GM20431 (cell line): ENCODE data around the gene MAP7.
"Not testable (repeated sequence)": the region's sequence is repeated elsewhere in the genome, so short reads cannot be mapped to it uniquely, and the experiment has no call there.

Experiments used
- in situ Hi-C: fragments of 300-500 bp; cut with MseI, MboI; formaldehyde crosslinking; loops from one replicate; pipeline ENCODE4 v1.15.0; 2020; ENCODE audit warnings: low sequenced_read_pairs; ENCODE audit not compliant: unreplicated experiment

The MAP7 gene

DNA sequence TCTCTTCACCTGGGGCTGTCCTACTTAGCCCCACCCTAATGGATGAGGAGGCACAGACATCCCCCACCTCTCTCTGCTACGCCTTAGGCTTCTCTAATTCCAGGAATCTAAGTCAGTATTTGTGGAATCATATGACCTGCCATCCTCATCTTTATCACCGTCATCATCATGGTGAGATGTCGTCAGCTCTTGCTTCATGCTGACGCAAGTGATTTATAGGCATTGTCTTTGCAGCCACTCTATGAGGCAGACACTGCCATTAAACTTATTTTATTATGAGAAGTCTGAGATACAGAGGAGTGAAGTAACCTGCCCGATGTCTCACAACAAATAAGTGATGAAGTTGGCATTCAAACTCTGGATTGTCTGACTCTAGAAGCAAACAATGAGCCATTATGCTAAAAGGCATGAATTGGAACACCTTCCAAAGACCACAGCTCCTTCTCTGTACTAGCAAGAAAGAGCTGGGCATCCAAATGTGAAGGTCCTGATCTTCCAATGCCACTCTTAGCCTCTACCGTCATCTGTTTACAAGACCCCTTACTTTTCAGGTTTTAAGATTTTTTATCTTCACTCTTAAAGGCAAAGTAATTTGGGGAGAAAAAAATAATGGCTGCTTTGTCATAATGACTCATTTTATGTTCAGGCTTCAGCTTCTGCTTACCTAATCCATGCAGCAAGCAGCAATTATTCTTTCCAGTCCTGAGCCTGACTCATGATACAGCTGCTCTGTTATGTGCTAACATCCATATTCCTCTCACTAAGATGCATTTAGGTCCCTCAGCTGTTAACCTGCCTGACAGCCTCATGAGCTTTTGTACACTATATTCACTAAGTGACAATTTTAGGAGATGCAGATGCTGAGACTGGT lies 146.9 kb downstream of the MAP7 start:
- in situ Hi-C loops = no loop called here

DNA sequence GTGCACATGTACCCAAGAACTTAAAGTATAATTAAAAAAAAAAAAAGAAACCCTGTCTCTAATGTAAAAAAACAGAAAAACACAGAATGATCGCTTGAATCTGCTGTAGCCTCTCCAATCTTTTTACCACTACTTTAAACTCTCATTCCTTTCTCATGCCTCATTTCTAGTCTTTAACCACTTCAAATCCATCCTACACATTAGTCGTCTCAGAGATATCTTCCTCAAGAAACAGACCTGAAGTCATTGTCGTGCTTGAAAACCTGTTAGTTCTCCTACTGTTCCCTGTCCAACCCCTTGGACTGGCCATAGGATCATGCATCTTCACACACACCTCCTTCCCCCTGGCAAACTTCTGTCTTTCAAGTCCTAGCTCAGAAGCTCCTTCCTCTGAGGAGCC lies 148.5 kb downstream of the MAP7 start:
- in situ Hi-C loops = no loop called here

DNA sequence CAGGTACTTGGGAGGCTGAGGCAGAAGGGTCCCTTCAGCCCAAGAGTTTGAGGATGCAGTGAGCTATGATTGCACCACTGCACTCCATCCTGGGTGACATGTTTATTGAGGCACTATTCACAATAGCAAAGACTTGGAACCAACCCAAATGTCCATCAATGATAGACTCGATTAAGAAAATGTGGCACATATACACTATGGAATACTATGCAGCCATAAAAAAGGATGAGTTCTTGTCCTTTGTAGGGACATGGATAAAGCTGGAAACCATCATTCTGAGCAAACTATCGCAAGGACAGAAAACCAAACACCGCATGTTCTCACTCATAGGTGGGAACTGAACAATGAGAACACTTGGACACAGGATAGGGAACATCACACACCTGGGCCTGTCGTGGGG lies 149.0 kb downstream of the MAP7 start:
- in situ Hi-C loops = not testable (repeated sequence)

DNA sequence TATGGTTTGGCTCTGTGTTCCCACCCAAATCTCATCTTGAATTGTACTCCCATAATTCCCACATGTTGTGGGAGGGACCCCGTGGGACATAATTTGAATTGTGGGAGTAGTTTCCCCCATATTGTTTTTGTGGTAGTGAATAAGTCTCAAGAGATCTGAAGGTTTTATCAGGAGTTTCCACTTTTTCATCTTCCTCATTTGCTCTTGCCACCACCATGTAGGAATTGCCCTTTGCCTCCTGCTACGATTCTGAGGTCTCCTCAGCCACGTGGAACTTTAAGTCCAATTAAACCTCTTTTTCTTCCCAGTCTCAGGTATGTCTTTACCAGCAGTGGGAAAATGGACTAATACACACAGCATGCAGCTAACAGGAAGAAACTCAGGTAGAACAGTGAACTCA lies 151.8 kb downstream of the MAP7 start:
- in situ Hi-C loops = no loop called here

DNA sequence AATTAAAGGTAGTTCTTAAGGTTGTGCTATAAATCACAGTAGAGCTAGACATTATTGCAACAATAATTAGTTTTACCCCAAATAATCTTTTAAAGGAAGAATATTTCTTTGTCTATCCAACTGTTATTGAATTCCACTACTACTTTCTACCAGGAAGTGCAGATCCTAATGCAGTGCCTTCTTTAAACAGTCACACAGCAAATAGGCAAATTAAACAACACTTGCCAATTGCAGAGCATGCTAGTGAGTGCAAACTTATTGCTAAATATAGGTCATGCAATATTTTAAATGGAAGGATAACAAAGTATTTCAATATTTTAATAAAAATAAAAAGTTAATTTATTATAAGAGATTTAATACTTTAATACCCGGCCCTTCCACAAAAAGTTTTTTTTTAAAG lies 153.3 kb downstream of the MAP7 start:
- in situ Hi-C loops = no loop called here

DNA sequence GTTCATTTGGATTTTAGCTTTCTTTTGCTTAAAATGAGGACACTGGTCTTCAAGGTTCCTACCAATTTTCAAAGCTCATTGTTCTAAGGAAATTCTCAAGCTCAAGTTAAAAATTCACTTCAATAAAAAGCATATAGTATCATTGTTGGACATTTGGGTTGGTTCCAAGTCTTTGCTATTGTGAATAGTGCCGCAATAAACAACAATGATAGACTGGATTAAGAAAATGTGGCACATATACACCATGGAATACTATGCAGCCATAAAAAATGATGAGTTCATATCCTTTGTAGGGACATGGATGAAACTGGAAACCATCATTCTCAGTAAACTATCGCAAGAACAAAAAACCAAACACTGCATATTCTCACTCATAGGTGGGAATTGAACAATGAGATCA lies 159.3 kb downstream of the MAP7 start:
- in situ Hi-C loops = not testable (repeated sequence)

DNA sequence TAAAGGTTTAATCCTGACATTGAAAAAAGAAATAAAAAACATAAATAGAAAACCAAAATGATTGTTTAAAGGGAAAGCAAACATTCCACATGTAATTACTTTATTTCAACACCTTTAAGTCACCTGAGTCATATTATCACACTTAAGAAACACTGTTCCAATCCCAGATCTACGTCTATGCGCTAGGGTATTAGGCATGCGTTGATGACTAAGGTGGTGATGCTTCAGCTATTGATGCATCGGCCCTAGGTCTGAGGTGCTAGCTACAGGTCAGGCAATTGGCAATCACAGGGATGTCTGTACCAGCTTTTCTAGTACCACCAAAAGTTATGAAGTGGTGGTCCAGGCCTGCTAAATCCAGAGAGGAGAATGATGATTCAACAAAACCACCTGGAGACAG lies 162.9 kb downstream of the MAP7 start:
- in situ Hi-C loops = no loop called here

DNA sequence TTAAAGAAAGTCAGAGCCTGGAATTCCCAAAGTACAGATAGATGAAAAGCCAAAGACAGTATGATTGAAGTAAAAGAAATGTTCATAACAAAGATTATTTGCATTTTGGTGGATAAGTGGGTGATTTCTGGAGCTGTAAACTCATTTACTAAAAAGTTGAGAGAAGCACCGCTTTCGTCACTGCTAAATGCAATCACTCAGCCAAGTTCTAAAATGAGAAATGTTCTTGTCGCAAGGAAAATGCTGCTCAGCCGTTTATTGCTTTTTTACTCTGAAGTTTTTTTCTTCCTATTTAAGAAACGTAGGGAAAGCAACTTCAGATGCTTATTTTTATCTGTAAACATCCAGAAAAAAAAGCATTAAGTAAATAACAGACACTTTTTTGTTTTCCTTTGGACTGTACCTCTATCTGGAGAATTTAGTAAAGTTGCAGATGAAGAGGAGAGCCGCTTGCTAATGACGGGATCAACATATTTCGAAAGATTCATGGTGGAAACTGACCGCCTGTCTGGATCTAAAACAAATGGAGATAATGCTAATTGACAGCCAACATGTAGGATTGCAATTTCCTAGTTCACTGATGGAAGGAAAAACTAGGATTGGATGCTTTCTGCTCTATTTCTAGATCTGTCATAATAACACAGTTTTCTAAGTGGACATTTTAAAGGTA lies 166.8 kb downstream of the MAP7 start:
- in situ Hi-C loops = no loop called here

DNA sequence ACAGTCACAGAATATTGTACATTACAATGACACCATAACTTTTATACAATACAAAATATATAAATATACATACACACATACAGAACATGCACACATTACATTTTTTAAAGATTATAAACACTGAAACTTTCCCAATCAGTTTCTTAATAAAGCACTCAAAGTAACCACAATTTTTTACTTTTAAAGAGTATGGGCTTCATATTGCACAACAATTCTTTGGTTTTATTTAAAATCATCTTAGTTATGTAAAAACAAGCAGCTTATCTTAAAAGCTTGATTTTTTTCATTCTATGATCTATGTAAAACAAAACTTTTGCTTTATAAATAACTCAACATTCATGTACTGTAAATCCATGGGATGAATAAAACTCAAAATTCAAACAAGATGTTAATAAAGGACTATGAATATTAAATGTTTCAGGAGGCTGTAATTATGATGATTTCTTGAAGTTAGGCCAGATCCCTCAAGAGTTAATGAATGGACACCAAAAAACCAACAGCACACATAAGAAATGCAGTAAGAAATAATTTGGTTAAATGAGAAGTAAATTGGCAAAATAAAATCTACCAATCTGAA lies 167.5 kb downstream of the MAP7 start:
- in situ Hi-C loops = no loop called here

DNA sequence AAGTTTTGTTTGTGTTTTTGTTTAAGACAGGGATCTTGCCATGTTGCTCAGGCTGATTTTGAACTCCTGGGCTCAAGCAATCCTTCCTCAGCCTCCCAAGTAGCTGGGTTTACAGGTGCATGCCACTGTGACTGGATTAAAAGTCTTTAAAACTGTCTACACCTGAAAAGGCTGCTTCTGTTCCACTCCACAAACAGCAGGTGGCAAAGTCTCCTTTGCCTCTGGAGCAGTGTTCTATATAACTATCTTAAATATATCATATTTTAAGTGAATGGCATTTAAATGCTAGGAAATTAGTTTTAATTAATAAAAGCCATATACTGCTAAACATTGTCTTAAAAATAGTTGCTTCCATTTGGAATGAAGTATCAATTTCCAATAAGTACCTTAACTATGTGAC lies 171.3 kb downstream of the MAP7 start:
- in situ Hi-C loops = no loop called here

DNA sequence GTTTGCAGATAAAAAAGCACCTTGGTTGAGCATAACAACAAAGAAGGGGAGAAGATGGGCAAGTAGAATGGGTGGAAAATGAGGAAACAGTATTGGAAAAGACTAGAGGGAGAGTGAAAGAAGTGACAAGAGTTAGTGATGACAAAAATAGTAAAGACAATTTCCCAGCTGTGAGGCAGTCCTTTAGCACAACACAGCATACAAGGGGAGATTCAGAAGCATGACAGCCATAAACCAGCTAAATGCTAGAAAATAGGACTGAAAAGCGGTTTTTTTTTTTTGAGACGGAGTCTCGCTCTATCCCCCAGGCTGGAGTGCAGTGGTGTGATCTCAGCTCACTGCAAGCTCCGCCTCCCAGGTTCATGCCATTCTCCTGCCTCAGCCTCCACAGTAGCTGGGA lies 174.4 kb downstream of the MAP7 start:
- in situ Hi-C loops = not testable (repeated sequence)

DNA sequence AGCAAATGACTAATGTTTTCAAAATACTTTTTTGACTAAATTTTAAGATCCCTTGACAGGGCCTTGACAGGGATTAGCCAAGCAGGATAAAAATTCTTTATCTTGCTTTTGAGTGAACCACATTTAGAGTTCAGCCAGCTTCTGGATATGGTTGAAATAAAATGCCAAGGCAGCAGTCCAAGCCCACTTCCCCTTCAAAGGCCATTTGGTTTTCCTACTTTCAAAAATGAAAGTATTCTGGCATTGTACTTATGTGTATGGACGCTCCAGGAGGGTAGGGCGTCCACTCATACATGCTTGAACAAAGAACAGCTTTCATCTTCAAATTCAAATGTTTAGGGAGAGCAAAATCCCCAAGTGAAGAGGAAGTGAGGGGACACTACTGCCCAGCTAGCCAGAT lies 178.3 kb downstream of the MAP7 start:
- in situ Hi-C loops = no loop called here

DNA sequence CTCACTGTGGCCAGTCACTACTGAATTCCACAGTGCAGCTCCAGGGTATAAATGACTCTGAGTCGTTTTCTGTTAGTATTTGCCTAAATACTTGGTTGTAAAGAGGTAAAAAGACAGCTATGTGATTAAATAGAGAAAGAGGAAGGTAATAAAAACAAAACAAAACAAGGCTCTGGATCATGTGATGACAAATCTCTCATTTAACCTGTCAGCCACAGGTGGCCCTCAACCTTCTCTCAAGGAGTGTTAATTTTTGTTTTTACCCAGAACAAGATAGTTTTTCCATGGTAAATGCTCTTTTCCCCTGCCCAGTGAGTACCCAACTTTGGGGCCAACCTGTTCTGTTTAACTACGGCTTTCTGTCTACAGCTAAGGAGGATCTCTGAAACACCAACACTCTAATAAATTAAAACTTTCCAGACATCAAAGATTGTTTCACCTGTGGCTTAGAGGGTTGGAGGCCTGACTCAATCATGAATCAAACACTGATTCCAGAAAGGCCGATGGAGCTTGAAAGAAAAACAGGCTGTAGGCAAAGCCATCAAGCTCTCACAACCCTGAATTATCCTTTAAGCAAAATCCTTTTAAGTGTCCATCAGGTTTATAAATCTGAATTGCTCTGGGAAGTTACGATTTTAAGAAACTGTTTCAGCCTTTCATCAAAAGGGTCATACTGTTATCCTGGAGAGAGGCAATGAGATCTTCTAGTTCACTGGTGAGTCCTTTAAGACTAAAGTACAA lies 179.1 kb downstream of the MAP7 start:
- in situ Hi-C loops = no loop called here

DNA sequence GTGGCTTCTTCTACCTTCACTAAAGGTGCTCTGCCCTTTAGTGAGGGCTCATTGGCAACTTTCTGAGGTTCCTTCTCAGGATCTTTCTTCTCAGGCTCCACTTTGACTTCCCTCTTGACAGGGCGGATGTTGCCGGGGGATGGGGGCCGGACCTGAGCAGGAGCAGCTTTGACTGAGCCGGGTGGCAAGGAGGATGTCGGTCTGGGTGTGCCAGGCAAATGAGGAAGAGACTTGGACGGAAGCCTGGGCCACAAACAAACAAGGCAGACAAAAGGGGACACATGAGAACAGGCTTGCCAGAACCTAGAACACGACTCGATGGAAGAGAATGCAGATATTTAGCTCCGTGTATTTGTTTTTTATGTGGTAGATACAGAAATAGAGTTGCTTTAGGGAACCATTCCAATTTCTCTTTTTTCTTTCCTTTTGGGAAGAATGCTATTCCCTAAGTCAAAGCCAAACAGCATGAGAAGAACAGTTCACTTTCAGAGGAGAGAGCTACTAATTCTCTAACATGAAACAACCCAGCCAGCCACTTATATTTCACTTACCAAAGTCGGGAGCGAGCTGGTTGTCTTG lies 184.4 kb downstream of the MAP7 start:
- in situ Hi-C loops = no loop called here

DNA sequence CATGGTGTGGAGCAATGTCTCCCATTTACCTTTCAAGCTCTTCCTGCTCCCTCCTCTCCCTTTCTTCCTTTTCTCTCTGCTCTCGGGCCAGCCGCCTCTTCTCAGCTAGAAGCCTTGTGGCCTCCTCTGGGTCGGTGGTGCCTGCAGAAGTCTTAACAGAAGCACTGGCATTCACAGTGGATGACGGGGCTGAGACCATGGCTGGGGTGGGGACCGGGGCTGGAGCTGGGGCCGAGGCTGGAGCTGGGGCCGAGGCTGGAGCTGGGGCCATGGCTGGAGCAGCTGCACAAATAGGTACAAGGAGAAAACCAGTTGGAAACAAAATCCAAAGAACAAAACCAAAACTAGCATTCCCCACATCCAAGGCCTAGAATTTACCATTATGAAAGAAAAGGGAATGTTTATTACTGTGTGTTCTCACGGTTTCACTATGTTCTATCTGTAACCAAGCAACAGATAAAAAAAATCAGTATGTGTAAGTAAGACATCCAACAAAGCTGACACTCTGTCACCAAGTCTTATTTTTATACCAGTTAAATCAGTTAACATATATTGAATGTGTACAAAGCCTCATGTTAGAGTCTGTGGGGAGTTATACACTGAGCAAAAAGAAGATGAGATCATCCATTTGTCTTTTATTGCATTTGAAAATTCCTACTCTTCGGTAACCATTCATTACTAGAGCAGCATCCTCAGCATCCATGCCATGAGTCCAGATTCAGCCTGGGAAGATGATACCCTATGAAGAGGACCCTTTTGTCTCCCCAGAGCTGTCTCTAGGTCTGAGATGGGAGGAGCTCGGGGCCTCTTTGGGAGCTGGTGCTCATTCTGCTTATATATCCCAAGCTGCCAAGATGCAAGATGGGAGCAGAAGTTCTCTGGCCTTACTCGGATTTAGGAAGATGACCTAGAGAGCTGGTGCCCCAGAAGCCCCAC lies 187.5 kb downstream of the MAP7 start:
- in situ Hi-C loops = no loop called here

DNA sequence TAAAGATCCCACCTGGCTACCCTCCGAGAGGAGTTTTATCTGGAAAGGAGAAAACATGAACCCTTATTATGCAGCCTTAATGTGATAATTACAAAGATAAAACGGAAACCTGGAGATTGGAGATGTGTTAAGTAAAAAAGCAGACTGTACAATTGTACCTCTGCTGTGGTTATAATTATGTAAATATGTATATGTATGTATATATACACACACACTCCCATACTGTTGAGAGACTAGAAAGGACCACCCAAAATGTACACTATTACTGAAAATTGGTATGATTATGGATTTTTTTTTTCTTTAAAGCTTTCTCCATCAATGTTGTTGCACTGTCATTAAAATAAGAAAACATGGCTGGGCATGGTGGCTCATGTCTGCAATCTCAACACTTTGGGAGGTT lies 188.4 kb downstream of the MAP7 start:
- in situ Hi-C loops = no loop called here

DNA sequence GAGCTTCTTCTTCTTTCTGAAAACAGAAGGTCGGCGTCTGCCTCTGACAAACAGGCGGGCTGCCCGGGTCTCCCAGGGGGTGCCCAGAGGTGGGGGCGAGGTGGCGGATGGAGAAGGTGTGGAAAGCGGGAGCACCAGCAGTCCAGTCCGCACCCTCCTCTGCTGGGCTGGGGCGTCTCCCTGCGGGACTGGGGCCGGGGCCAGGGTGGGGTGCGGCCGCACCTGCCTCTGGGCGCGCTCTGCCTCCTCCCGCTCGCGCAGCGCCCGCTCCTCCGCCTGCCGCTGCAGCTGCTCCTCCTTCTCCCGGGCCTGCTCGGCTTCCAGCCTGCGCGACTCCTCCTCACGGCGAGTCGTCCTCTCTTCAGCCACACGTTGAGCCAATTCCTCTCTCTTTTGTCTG lies 189.4 kb downstream of the MAP7 start:
- in situ Hi-C loops = no loop called here

DNA sequence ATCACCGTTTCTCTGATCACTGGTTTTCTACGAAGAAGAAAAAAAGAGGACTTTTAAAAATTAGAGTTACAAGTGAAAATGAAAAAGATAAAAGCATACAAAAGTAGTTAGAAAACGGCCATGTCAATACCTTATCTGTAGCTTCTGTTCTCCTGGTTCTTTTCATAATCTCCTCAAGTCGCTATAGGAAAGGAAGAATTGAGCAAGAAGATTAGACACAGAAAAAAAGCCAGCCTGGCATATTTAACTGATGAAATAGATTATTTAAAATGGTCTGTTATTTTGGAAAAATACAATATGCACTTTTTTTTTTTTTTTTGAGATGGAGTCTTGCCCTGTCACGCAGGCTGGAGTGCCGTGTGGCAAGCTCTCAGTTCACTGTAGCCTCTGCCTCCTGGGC lies 190.4 kb downstream of the MAP7 start:
- in situ Hi-C loops = no loop called here

DNA sequence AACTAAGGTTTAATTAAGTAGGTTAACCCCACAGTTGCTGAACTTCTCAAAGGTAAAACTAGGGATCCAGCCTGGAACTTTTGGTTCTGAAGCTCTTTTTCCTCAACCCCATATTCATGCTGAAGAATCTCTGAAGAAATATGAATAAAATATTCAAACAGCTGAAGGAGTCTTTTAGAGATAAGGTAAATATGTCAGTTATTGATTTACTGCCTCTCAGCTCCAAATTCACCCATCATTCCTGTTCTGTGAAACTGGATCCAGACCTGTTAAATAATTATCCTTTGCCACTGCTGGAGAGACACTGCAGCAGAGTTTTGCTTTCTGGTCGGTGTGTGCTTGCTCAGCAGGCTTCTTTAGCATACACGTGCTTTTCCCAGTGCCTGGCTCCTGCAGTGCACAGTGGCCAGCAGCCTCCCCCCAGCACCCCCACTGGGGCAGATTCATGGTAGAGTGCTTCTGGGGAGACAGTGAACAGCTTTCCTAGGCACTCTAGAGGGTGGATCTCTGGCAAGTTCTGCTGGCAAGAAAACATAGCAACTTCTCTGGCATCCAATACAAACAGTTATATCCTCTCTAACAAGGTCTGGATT lies 198.6 kb downstream of the MAP7 start:
- in situ Hi-C loops = no loop called here
